NCI-H2227 treated with DMSO at 0.1 percent for 48 hours (cell line): Measurements from ENCODE around the gene STAT5B.
A peak's percentile ranks its signal among the peaks of the same experiment; 100 is the strongest.
"Not testable (repeated sequence)": the region's sequence is repeated elsewhere in the genome, so short reads cannot be mapped to it uniquely, and the experiment has no call there.

Source experiments
- DNase-seq: peaks from one replicate; lab custom pipeline; 2025; lab: John Stamatoyannopoulos, UW

STAT5B gene

GRCh38 chr17:42266918-42267766 is 9.0 kb downstream of the STAT5B start:
- DNase-seq: no peak

- DNase-seq: no peak
Observed at GRCh38 chr17:42266462-42266861, 9.7 kb downstream of the STAT5B start.

- DNase-seq: not testable (repeated sequence)
Observed at GRCh38 chr17:42264366-42264765, 11.8 kb downstream of the STAT5B start.

GRCh38 chr17:42260318-42260717 is 15.9 kb downstream of the STAT5B start:
- DNase-seq: no peak

- DNase-seq: no peak
Observed at GRCh38 chr17:42255445-42255844, 20.7 kb downstream of the STAT5B start.

- DNase-seq: no peak
Observed at GRCh38 chr17:42253578-42253977, 22.6 kb downstream of the STAT5B start.

- no peak for DNase-seq
Observed at GRCh38 chr17:42252597-42253550, 23.3 kb downstream of the STAT5B start.

- DNase-seq: no peak
Observed at GRCh38 chr17:42251115-42251514, 25.1 kb downstream of the STAT5B start.

GRCh38 chr17:42249681-42250446 is 26.3 kb downstream of the STAT5B start:
- DNase-seq: no peak

GRCh38 chr17:42248351-42249179 is 27.6 kb downstream of the STAT5B start:
- peak; percentile 90 for DNase-seq

GRCh38 chr17:42247734-42248133 is 28.5 kb downstream of the STAT5B start:
- no peak for DNase-seq

- DNase-seq: no peak
Observed at GRCh38 chr17:42246515-42246914, 29.7 kb downstream of the STAT5B start.

- not testable (repeated sequence) for DNase-seq
Observed at GRCh38 chr17:42245183-42245582, 31.0 kb downstream of the STAT5B start.

- not testable (repeated sequence) for DNase-seq
Observed at GRCh38 chr17:42244116-42244515, 32.1 kb downstream of the STAT5B start.

GRCh38 chr17:42243493-42243982 is 32.7 kb downstream of the STAT5B start:
- no peak for DNase-seq

- no peak for DNase-seq
Observed at GRCh38 chr17:42241871-42242270, 34.3 kb downstream of the STAT5B start.

GRCh38 chr17:42240863-42241262 is 35.3 kb downstream of the STAT5B start:
- DNase-seq: not testable (repeated sequence)

- no peak for DNase-seq
Observed at GRCh38 chr17:42240201-42240600, 36.0 kb downstream of the STAT5B start.

- not testable (repeated sequence) for DNase-seq
Observed at GRCh38 chr17:42239576-42239975, 36.6 kb downstream of the STAT5B start.

GRCh38 chr17:42236760-42237159 is 39.4 kb downstream of the STAT5B start:
- no peak for DNase-seq

GRCh38 chr17:42233994-42234393 is 42.2 kb downstream of the STAT5B start:
- DNase-seq: no peak
